DMS153 (cell line): ENCODE results near the gene TNNI2.
A peak's percentile ranks its signal among the peaks of the same experiment; 100 is the strongest.

ENCODE experiments used
- DNase-seq: peaks from one replicate; lab custom pipeline; 2025; lab: John Stamatoyannopoulos, UW

Gene TNNI2

GRCh38 chr11:1821562-1821961 is 17.2 kb upstream of the TNNI2 start:
- no peak for DNase-seq

DNA sequence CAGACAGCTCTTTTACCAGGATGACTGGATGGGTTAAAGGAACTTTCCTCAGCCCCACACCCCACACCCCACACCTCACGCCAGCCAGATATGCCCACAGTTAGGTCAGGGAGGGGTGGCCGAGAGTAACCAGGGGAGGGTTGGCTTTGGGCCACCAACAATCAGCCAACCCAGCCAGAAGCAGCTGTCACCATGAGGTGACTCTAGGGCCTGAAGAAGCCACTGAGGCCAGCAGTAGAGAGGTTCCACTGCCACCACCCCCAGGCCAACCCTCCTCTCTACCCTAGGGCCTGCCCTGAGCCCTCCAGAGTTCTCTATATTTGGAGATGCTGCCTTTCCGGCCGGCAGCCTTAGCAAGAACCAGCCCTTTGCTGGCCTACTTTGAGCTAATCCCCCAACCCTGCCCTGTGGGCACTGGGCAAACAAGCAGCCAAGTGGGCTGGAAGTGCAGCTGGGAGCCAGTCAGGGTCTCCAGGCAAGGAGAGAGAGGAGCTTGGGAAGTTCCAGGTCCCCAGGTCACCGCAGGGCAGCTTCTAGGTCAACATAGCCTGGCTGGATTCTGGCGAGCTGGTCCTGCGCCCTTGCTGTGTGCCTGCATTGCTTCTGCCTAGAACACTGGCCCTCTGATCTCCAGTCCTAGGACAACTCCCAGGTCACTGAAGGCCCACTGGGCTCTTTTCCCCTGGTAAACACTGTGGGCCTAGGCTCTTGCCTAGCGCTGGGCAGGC is 16.0 kb upstream of the TNNI2 start:
- no peak for DNase-seq

- no peak for DNase-seq
Measured at GRCh38 chr11:1823376-1824220, 15.2 kb upstream of the TNNI2 start.

- no peak for DNase-seq
Measured at GRCh38 chr11:1824221-1825038, 14.4 kb upstream of the TNNI2 start.

- DNase-seq: no peak
Measured at GRCh38 chr11:1825039-1825740, 13.6 kb upstream of the TNNI2 start.

DNA sequence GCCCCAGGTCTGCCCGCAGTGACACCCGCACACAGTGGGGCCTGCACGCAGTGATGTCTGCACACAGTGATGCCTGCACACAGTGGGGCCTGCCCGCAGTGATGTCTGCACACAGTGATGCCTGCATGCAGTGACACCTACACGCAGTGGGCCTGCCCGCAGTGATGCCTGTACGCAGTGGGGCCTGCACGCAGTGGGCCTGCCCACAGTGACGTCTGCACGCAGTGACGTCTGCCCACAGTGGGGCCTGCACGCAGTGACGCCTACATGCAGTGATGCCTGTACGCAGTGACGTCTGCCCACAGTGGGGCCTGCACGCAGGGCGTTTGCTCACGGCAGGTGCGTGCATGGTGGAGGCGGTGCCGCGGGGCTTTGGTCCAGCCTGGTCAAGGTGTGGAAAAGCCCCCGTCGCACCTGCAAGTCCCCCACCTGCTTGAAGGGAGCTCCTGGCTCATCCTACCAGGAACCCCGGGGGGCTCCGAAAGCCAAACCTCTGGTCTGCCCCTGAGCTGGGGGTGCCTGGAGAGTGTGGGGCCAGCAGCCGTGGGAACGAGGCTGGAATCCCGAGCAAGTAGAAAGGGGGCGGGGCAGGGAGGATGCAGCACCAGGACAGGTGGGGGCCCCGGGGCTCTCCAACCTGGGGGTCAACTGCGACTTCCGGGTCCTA is 12.9 kb upstream of the TNNI2 start:
- DNase-seq: no peak

DNA sequence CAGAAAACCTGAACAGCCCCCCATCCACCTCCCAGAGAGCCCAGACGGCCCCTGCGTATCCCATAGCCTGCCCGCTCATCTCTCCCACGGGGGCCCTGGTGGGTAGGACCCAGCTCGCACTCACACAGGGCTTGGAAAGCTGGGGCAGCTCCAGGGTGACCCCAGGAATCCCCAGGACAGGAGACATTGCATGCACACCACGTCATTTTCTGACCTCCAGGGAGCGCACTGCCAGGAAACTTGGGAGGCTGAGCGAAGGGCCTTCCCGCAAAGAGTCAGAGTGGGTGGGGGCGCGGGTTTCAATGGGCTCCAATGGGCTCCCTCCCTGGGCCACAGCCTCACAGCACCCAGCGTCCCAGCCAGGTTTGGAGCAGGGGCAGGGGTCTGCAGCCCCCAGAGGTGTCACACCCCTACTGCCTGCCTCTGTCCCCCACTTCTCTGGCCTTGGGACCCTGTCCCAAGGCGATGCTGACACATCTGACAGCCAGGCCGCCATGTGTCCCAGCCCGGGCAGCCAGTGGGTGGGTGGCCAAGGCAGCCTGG is 12.2 kb upstream of the TNNI2 start:
- DNase-seq: no peak

GRCh38 chr11:1827095-1827813 is 11.5 kb upstream of the TNNI2 start:
- peak; percentile 77 for DNase-seq

- DNase-seq: no peak
Measured at GRCh38 chr11:1827931-1828330, 10.8 kb upstream of the TNNI2 start.

- no peak for DNase-seq
Measured at GRCh38 chr11:1828542-1828941, 10.2 kb upstream of the TNNI2 start.

- DNase-seq: no peak
Measured at GRCh38 chr11:1829039-1829820, 9.6 kb upstream of the TNNI2 start.

- DNase-seq: no peak
Measured at GRCh38 chr11:1830004-1830321, 8.8 kb upstream of the TNNI2 start.

DNA sequence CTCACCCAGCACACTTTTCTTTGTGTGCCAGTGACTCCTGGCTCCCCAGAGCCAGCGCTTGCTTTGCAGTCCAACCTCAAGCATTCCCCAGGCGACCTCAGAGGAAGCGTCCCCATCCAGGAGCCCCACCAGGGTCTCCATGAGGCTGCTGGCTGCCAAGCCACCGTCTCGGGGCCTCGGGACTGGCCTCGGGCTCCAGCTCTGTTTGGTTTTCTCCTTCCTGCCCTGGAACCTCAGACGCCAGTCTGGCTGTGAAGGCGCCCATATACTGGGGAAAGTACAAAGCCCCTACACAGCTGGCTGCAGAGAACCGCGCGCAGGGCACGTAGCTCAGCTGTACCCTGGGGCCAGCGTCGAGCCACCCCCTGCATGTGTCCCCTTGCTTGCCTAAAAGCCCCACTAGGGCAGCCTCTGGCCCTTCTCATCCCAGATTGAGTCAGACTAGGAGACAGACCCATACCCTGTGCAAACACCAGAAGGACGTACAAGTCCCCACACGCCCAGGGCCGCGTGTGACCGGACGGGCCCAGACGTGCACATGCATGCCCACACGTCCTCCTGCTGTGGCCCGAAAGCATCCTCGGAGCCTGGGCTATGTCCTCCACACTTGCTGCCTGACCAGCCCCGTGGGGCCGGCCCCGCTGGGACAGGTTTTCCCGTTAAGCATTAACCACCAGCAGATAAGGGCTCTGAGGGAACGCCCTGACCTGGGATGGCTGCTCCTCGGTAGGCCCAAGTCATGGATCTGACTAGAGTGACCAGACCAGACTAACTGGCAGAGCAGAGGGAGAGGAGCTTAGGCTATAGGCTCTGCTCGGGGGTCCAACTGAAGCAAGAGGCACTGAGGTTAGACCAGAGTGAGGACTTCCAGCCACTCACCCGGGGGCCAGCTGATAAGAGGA is 8.2 kb upstream of the TNNI2 start:
- peak; percentile 59 for DNase-seq

DNA sequence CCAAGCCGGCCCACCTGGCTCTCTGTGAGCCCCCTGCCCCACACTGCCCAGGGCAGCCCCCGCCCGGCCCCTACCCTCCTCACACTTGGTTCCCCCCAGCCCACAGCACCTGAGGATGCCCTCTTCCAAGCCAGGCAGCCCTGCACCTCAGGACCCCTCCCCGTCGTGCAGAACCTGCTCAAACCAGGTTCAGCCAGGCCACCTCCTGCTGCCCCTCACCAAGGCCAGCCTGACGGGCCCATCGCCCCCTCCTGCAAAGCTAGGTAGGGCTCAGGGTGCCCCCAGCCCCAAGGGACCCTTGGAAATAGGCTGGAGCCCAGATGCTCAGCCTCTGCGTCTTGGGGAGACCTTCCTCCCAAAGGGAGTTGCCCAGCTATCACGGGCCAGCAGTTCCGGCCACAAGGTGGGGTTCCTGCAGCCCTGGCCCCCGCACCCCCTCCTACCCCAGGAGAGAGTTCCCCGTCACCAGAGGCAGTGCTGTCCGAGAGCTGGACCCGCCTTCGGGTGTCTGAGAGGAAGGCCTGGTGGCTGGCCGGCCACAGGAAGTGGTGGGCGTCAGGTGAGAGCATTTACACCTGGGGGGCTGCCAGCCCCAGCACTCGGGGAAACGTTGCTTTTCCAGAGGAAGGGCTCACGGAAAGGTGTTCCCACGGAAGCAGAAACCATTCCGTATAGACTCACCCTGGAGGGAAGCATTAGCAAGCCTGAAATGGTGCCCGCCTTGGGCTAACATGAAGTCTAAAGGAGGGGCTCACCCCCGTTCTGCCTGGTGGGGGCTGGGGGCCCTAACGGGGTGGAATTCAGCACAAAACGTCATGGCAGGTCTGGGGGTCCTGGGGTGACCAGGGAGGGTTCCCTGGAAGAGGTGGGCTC is 7.2 kb upstream of the TNNI2 start:
- no peak for DNase-seq

- DNase-seq: no peak
Measured at GRCh38 chr11:1832211-1832919, 6.4 kb upstream of the TNNI2 start.

GRCh38 chr11:1832920-1833295 is 5.9 kb upstream of the TNNI2 start:
- no peak for DNase-seq

DNA sequence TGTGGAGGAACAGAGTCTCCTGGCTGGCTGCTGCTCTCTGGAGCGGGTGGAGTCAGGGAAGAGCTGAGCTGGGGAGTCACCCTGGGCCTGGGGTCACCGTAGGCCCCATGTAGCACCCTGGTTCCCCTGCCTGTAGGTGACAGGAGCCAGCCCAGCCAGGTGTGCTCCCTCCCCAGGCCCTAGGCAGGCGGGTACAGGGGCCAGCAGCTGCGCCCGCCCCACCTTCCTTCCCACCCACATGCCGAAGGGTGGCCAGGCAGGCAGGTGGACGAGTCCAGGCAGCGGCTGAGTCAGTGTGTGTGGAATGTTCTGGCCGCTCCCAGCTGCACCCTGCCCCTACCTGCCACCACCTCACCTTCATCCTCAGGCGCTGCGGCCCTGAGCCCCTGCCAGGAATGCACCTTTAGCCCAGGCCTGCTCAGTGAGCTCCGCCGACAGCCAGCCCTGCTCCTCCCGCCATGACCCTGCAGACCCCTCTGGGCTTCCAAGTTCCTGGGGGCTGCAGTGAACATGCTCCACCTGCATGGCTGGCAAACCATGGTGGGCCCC is 4.6 kb upstream of the TNNI2 start:
- DNase-seq: peak; percentile 7
